ENCODE data around the gene RCAN3. TPM values are rescaled to one million over a fixed set of nuclear protein-coding genes. Genes with fewer than 3 reads are reported as not detected.

The RCAN3 gene
- polyA plus RNA-seq, 3 donors from 2014 or later, result 4.0 to 8.5 (median 4.8) TPM

- Mint-ChIP-seq H3K27ac (no peak overlapping the region), H3K4me3 (no peak overlapping the region), H3K36me3 (no peaks in the 10 kb centered on the region), H3K9me3 (no peaks in the 10 kb centered on the region), H3K27me3 (ENCODE audit: low read depth in 3 of 3) (peaks cover 4 to 9% (median 8%) of the 10 kb centered on the region in 3 donors), H3K4me1 (peaks cover 13% of the 10 kb centered on the region in 2 donors)
- no peak for DNase-seq
These were observed 65.8 kb downstream of the RCAN3 start for GRCh38 chr1:24568475-24568874.

DNA sequence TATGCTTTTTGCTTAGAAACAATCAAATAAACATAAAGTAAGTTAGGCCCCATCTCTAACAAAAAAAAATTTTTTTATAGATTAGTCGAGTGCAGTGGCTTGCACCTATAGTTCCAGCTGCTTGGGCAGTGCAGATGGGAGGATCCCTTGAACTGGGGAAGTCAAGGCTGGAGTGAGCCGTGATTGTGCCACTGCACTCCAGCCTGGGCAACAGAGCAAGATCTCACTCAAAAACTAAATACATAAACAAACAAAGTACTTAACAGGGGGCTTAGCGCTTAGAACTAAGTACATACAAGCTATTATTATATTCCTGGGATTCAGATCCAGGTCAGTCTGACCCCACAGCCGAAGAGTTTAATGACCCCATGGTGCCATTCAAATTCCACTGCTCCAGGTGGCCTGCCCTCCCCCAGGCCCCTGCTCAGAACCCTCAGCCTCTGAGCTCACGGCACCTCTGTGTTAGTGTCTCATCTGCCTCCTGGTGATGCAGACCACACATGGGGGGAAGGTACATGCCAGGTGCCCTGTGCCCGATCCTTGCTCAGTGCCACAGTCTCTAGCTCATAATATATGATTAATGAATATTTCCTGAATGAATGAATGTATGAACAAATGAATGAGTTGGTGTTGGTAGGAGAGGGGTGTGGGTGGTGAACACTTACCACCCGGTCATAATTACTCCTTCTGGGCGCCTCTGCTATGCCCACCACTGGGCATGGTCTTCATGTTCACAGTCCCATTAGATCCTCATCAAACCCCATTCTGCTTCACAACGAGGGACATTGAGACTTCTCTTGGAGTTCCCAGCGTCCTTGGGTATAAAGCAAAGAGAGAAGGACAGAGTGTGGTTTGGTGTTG, 67.9 kb downstream of the RCAN3 start:
- Mint-ChIP-seq H3K4me3 (no peak overlapping the region), H3K9me3 (no peaks in the 10 kb centered on the region), H3K27me3 (ENCODE audit: low read depth in 3 of 3) (peaks cover 4 to 10% (median 9%) of the 10 kb centered on the region in 3 donors), H3K36me3 (no peaks in the 10 kb centered on the region), H3K4me1 (peaks cover 13% of the 10 kb centered on the region in 2 donors), H3K27ac (peak overlapping the region in 1 of 6 donors; percentile 53)
- no peak for DNase-seq

DNA sequence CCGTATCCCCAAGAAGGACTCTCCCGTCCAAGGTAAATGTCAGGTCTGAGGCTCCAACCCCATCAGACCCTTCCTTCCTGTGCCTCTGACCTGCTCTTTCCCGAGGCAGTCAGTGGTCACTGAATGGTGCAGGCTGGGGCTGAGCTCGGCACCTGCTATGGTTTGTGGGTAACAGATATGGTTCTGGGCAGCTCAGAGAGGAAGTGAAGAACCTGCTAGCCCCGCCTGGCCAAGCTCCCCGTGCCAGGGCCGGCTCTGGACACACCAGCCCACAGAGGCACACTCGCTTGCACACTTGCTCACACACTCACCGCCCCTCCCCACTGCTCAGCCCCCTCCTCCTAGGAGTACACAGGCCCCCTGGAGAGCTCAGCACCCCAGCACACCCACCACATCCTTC, 69.7 kb downstream of the RCAN3 start:
- Mint-ChIP-seq H3K36me3 (no peaks in the 10 kb centered on the region), H3K4me1 (peaks cover 13% of the 10 kb centered on the region in 2 donors), H3K9me3 (no peaks in the 10 kb centered on the region), H3K27me3 (ENCODE audit: low read depth in 3 of 3) (peaks cover 4 to 10% (median 9%) of the 10 kb centered on the region in 3 donors), H3K27ac (peak overlapping the region in 4 of 6 donors; percentile 25 to 72 (median 45)), H3K4me3 (peak overlapping the region; percentile 43 to 78 (median 58))
- peak; percentile 28 to 36 (median 35) for DNase-seq

- Mint-ChIP-seq H3K4me3 (no peak overlapping the region), H3K27ac (no peak overlapping the region), H3K27me3 (ENCODE audit: low read depth in 3 of 3) (peaks cover 0 to 6% (median 4%) of the 10 kb centered on the region in 3 donors), H3K9me3 (no peaks in the 10 kb centered on the region), H3K36me3 (no peaks in the 10 kb centered on the region), H3K4me1 (peaks cover 13% of the 10 kb centered on the region in 2 donors)
- DNase-seq, result no peak
These were observed 73.4 kb downstream of the RCAN3 start for GRCh38 chr1:24575905-24576587.

- H3K36me3 Mint-ChIP-seq, result no peaks in the 10 kb centered on the region
- peaks cover 0 to 2% (median 0%) of the 10 kb centered on the region in 3 donors for H3K27me3 Mint-ChIP-seq (ENCODE audit: low read depth in 3 of 3)
- no peak overlapping the region for H3K4me3 Mint-ChIP-seq
- no peaks in the 10 kb centered on the region for H3K9me3 Mint-ChIP-seq
- no peaks in the 10 kb centered on the region for H3K4me1 Mint-ChIP-seq
- H3K27ac Mint-ChIP-seq, result no peak overlapping the region
- no peak for DNase-seq
These were observed 76.2 kb downstream of the RCAN3 start for GRCh38 chr1:24578846-24579245.

- H3K27me3 Mint-ChIP-seq (ENCODE audit: low read depth in 3 of 3), result no peaks in the 10 kb centered on the region
- H3K4me1 Mint-ChIP-seq, result peaks cover 0 to 5% of the 10 kb centered on the region in 2 donors
- H3K9me3 Mint-ChIP-seq, result no peaks in the 10 kb centered on the region
- no peak for DNase-seq
- no peak overlapping the region for H3K4me3 Mint-ChIP-seq
- no peaks in the 10 kb centered on the region for H3K36me3 Mint-ChIP-seq
- H3K27ac Mint-ChIP-seq, result no peak overlapping the region
These were observed 78.1 kb downstream of the RCAN3 start for GRCh38 chr1:24580756-24581155.

DNA sequence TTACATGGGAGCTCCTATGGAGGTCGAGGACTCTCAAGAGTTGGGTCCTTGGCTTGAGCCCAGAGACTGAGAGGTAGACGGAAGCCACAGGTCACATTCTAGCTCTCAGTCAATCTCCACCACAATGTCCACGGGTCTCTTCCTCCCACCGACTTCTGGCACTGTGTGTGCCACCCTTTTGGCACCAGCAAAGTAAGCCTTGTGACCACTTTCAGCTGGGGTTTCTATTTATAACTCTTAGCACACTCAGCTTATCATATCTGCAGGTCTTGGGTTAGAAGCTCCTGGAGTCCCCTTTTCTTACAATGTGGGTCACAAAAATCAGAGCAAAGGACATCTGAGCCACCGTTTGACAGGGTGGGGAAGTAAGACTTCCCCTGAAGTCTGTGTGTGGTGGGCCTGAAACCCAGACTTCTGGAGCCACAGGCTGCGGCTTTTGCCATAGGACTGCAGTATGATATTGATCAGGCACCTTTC, 81.6 kb downstream of the RCAN3 start:
- DNase-seq, result peak; percentile 12 to 21 (median 18)
- H3K9me3 Mint-ChIP-seq, result no peaks in the 10 kb centered on the region
- H3K4me3 Mint-ChIP-seq, result no peak overlapping the region
- peak overlapping the region in 2 of 6 donors; percentile 12 to 34 for H3K27ac Mint-ChIP-seq
- H3K27me3 Mint-ChIP-seq (ENCODE audit: low read depth in 3 of 3), result no peaks in the 10 kb centered on the region
- no peaks in the 10 kb centered on the region for H3K36me3 Mint-ChIP-seq
- H3K4me1 Mint-ChIP-seq, result peaks cover 0 to 5% of the 10 kb centered on the region in 2 donors

DNA sequence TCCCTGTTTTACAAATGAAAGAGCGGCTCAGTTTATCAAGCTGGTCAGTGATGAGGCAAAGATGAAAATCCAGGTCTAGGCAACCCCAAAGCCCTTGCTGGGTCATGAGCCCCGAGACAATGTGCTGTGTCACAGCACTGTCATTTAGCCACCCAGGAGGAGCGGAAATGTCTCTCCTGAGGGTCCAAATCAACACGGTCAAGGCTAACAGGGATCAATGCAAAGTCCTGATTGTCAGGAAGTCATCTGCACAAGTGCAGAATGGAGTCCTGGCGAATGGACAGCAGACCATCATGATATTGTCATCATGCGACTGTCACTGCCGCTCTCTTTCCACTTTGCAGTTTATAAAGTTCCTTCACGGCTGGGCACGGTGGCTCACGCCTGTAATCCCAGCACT, 83.5 kb downstream of the RCAN3 start:
- Mint-ChIP-seq H3K27ac (no peak overlapping the region), H3K36me3 (no peaks in the 10 kb centered on the region), H3K9me3 (no peaks in the 10 kb centered on the region), H3K4me3 (no peak overlapping the region), H3K4me1 (peaks cover 0 to 5% of the 10 kb centered on the region in 2 donors), H3K27me3 (ENCODE audit: low read depth in 3 of 3) (peaks cover 0 to 2% (median 0%) of the 10 kb centered on the region in 3 donors)
- no peak for DNase-seq

DNA sequence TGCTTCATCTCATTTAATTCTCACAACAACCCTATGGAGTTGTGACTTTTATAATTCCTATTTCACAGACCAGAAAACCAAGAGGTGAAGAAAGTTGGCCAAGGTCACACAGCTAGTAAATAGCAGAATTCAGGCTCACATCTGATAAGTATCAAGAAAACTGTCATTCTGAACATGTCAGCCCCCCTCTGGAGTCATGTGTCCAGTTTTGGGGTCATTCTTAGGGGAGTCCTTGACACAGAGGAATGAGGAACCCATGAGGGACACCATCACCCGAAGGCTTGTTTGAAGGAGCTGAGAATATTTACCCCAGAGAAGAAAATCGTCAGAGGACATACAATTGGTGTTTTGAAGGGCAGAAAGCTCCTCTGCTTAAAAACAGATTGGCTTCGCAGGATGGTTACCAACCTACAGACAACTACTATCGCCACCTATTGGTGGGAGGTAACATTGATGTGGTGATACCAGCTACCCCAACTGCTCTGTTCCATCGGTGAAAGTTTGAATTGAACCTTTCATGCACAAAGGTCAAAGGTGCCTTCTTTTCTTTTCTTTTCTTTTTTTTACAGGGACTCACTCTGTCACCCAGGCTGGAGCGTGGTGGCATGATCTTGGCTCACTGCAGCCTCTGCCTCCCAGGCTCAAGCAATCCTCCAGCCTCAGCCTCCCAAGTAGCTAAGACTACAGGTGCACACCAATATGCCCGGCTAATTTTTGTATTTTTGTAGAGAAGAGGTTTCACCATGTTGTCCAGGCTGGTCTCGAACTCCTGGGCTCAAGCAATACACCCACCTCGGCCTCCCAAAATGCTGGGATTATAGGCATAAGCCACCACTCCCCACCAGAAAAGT, 84.6 kb downstream of the RCAN3 start:
- Mint-ChIP-seq H3K4me3 (no peak overlapping the region), H3K4me1 (peaks cover 0 to 5% of the 10 kb centered on the region in 2 donors), H3K9me3 (no peaks in the 10 kb centered on the region), H3K36me3 (no peaks in the 10 kb centered on the region), H3K27ac (no peak overlapping the region), H3K27me3 (ENCODE audit: low read depth in 3 of 3) (peaks cover 0 to 4% (median 0%) of the 10 kb centered on the region in 3 donors)
- peak; percentile 58 to 68 (median 61) for DNase-seq

- DNase-seq, result no peak
- H3K9me3 Mint-ChIP-seq, result no peaks in the 10 kb centered on the region
- H3K4me3 Mint-ChIP-seq, result no peak overlapping the region
- H3K27me3 Mint-ChIP-seq (ENCODE audit: low read depth in 3 of 3), result peaks cover 0 to 4% (median 0%) of the 10 kb centered on the region in 3 donors
- peaks cover 0 to 5% of the 10 kb centered on the region in 2 donors for H3K4me1 Mint-ChIP-seq
- no peak overlapping the region for H3K27ac Mint-ChIP-seq
- H3K36me3 Mint-ChIP-seq, result no peaks in the 10 kb centered on the region
These were observed 85.9 kb downstream of the RCAN3 start for GRCh38 chr1:24588573-24588972.

GRCh38 chr1:24589200-24589599, 86.6 kb downstream of the RCAN3 start:
- Mint-ChIP-seq H3K9me3 (no peaks in the 10 kb centered on the region), H3K27ac (no peak overlapping the region), H3K4me3 (no peak overlapping the region), H3K4me1 (peaks cover 0 to 3% of the 10 kb centered on the region in 2 donors), H3K36me3 (no peaks in the 10 kb centered on the region), H3K27me3 (ENCODE audit: low read depth in 3 of 3) (peaks cover 0 to 4% (median 0%) of the 10 kb centered on the region in 3 donors)
- DNase-seq, result no peak
